AG09319 (cell line): ENCODE results near the gene LHX5.

Experiments used
- DNase-seq: peaks from one replicate; pipeline ENCODE4 v3.0.0-alpha.2; 2010; ENCODE audit warnings: low read depth; ENCODE audit errors: extremely low read depth
- TF ChIP-seq, protein P1 (sequence below): IDR thresholded peaks from 2 replicates; pipeline ENCODE4 v1.5.1; 2011; ENCODE audit warnings: low read depth, mild to moderate bottlenecking, inconsistent platforms, low read length, moderate library complexity

LHX5 gene

DNA sequence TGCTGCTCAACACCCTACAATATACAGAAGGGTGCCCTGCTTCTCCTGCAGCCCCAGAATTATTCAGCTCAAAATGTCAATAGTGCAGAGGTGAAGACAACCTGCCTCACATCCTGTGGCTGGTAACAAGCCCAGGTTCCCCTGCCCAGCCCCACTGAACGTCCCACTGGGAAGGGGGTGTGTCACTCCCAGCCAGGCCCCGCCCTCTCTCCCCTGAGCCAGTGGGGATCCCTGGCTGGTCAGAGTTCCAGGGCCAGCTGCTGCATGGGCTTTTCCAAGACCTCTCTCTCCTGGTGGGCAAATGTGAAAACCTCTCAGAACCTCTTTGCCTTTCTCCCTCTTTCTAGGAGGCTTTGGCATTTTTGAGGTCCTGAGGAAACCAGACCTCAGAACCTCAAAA lies 13.7 kb upstream of the LHX5 start:
- no peak for DNase-seq
- TF ChIP-seq, protein P1, sequence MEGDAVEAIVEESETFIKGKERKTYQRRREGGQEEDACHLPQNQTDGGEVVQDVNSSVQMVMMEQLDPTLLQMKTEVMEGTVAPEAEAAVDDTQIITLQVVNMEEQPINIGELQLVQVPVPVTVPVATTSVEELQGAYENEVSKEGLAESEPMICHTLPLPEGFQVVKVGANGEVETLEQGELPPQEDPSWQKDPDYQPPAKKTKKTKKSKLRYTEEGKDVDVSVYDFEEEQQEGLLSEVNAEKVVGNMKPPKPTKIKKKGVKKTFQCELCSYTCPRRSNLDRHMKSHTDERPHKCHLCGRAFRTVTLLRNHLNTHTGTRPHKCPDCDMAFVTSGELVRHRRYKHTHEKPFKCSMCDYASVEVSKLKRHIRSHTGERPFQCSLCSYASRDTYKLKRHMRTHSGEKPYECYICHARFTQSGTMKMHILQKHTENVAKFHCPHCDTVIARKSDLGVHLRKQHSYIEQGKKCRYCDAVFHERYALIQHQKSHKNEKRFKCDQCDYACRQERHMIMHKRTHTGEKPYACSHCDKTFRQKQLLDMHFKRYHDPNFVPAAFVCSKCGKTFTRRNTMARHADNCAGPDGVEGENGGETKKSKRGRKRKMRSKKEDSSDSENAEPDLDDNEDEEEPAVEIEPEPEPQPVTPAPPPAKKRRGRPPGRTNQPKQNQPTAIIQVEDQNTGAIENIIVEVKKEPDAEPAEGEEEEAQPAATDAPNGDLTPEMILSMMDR: no peak

DNA sequence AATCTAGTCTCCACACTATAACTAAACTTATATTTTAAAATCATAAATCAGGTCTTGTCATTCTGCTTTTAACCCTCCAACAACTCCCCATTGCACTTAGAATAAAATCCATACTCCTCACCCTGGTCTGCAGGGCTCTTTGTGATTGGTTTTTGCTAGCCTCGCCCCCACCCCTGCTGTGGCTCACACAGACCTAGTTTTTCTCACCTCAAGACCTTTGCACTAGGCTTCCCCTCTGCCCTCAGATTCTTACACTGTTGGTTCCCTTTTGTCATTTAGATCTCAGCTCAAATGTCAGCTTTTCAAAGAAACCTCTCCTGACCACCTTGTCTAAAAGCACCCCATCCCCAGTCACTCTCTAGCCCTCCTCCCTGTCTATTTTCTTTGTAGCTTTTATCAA lies 10.7 kb upstream of the LHX5 start:
- no peak for DNase-seq

DNA sequence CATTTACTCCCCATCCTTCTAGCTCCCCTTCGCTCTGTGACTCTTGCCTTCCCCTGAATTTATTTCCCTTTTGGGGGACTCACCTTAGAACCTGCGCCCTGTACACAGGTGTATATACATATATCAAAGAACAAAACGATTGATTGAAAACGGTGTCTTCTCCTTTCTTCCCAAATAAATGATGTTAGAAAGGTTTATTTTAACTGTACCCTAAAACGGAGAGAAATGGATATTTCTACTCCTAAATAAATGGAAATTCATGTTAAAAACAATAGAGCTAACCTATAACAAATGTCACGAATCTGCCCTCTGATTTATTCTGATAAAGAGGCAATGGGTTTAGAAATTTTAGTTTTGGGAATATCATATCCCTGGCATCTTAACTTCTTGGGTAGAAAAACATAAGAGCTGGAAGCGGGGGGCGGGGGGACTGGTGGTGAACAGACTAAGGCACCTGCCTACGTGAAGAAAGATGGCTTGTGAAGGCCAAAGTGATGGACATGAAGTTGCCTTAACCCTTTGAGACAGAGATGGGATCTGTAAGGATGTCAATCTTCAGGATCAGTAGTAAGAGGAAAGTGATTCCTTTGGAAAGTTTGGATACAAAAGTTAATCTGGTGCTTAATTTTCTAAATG lies 8.8 kb upstream of the LHX5 start:
- TF ChIP-seq, protein P1: no peak
- DNase-seq: no peak

More for the DNA sequence above, 10.7 kb upstream of the LHX5 start:
- TF ChIP-seq, protein P1: no peak

DNA sequence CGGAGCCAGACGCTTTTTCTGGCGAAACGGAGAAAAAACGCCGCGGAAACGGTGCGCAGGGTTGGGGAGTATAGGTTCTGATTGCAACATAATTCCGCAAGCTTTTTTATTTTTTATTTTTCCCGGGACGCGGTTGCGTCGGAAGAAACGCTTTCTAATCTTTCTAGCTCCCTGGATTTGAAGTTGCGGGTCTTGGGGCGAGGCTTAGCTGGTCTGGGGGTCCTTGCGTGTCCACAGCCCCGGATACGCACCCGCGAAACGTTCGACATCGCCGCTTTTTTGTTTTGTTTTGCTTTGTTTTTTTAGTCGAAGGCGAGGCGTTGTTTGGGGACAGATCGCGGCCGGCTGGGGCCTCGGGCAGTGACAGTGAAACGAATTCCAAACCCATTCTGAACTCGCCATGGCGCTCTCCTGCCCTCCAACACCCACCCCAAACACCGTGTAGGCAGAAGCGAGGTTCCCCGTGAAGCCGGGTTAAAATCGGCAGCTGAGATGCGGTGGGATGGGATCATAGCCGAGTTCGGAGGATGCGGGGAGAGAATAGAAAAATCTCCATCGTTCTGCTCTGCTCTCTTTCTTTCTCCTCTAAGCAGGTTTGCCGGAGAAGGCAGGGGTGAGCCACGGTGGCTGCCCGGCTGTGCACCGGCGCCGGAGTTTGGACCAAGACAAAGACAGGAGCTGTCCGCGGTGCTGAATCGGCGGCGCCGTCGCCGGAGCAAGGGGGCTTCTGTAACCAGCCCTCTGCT lies 8.1 kb upstream of the LHX5 start:
- TF ChIP-seq, protein P1: no peak
- DNase-seq: no peak

DNA sequence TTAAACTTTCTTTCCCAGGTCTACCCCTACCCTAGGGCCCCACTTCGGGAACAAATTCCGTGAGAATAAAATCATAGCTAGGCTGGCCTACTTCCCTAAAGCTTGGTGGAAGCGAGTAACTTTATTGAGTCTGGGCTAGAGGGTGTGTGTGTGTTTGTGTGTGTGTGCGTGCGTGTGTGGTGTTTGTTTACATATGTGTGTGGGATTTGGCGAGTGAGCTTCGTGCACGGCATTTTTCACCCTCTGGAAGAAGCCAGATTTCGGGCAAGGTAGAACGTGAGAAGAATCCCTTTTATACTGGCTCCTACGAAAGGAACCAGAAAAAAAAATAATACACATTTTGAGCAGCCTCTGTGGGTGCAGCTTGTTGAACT lies 7.5 kb upstream of the LHX5 start:
- DNase-seq: no peak
- TF ChIP-seq, protein P1: no peak

DNA sequence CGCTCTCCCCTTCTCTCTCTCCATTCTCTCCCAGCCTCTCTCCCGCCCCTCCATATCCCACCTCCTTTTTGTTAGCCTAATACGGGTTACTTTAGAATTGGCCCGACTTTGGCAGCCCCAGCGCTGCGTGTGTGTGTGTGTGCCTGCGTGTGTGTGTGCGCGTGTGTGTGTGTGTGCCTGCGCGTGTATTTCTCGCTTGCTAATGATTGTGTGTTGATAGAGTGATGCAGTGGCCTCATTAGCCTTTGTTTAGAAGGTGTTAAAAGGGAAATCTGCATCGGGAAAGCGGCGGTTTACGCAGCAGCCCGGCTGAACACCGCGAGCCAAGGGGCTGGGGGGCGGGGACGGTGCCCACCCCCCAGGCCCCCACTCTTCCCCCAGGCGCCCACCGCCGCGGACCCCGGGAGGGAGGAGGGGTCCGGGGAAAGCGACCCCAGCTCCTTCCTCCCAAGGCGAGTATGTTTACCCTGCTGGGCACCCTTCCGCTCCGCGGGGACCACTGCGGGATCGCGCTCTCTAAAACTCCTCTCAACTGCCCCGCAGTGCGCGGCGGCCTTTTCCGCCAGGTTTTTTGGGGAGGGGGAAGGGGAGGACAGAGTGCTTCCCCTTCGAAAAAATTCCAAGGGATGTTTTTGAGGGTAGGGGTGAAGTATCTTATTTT lies 6.8 kb upstream of the LHX5 start:
- TF ChIP-seq, protein P1: no peak
- no peak for DNase-seq

DNA sequence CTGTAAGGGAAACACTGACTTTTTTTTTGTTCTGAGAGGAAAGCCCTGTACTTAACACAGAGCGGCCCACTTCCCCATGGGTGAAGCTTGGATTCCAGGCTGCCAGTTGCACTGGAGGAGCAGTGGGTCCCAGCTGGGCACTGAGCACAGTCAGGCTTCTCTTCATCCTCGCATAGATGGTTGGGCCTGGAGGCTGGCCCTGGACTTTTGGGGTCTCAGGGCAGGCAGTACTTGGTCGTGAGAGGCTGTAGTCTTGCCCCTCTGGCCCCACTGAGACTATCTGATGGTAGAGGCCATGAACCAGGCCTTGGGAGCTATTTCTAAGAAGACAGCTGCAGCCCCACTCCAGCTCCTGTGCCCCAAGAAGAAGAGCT lies 6.2 kb upstream of the LHX5 start:
- DNase-seq: no peak
- TF ChIP-seq, protein P1: no peak
